Karpas-422 (cell line): ENCODE results near the gene RAB3GAP2. TPM values are rescaled to one million over a fixed set of nuclear protein-coding genes. Genes with fewer than 3 reads are reported as not detected.
"Not testable (repeated sequence)": the region's sequence is repeated elsewhere in the genome, so short reads cannot be mapped to it uniquely, and the experiment has no call there.

Source experiments
- DNase-seq: peaks from one replicate; pipeline ENCODE4 v3.0.0-alpha.2; 2015
- H2AFZ ChIP-seq: fragments of 200-600 bp; sonication (generic); 2 replicates; pipeline ENCODE4 v1.6.1; 2014; ENCODE audit warnings: antibody characterized with exemption, low read length, mixed read lengths
- H3K27ac ChIP-seq: fragments of 200-600 bp; sonication (generic); 2 replicates; pipeline ENCODE4 v1.5.1; 2014; ENCODE audit warnings: mild to moderate bottlenecking, low read length, moderate library complexity
- H3K27me3 ChIP-seq: fragments of 200-600 bp; sonication (generic); 2 replicates; pipeline ENCODE4 v1.6.1; 2014; ENCODE audit warnings: low read length, mixed read lengths
- H3K36me3 ChIP-seq: fragments of 200-600 bp; sonication (generic); 2 replicates; pipeline ENCODE4 v1.6.1; 2014; ENCODE audit warnings: low read length, mixed read lengths; ENCODE audit not compliant: insufficient read depth
- H3K4me1 ChIP-seq: fragments of 200-600 bp; sonication (generic); 2 replicates; pipeline ENCODE4 v1.6.1; 2014; ENCODE audit warnings: mild to moderate bottlenecking, low read length, mixed read lengths
- H3K4me2 ChIP-seq: fragments of 200-600 bp; sonication (generic); 2 replicates; pipeline ENCODE4 v1.6.1; 2014; ENCODE audit warnings: low read length, low read depth, mild to moderate bottlenecking; ENCODE audit not compliant: poor library complexity, severe bottlenecking
- H3K4me3 ChIP-seq: fragments of 200-600 bp; sonication (generic); 2 replicates; pipeline ENCODE4 v1.5.1; 2014; ENCODE audit warnings: mild to moderate bottlenecking, antibody characterized with exemption, low read length, mixed read lengths
- H3K79me2 ChIP-seq: fragments of 200-600 bp; sonication (generic); 2 replicates; pipeline ENCODE4 v1.6.1; 2014; ENCODE audit warnings: mild to moderate bottlenecking, low read length, mixed read lengths
- H3K9ac ChIP-seq: fragments of 200-600 bp; sonication (generic); 2 replicates; pipeline ENCODE4 v1.6.0; 2014; ENCODE audit warnings: low read length
- H3K9me2 ChIP-seq: fragments of 200-600 bp; sonication (generic), shearing (Covaris generic); replicated peaks from 2 replicates; pipeline ENCODE4 v1.6.0; 2014; ENCODE audit warnings: mild to moderate bottlenecking, low read length, moderate library complexity; ENCODE audit not compliant: insufficient read depth
- H3K9me3 ChIP-seq: fragments of 300-700, 200-600 bp; sonication (generic); 2 replicates; pipeline ENCODE4 v1.6.1; 2014; ENCODE audit warnings: low read length, mixed read lengths
- H4K20me1 ChIP-seq: fragments of 200-600 bp; sonication (generic); 2 replicates; pipeline ENCODE4 v1.6.1; 2014; ENCODE audit warnings: mild to moderate bottlenecking, antibody characterized with exemption, low read length, low read depth; ENCODE audit not compliant: insufficient read depth
- total RNA-seq: library from RNA; depleted of rRNA; stranded (reverse); fragments of >200 nt; shearing (Covaris generic); gene quantifications from 2 replicates; pipeline ENCODE4 v1.2.3, GENCODE V29; 2014; ENCODE audit warnings: low replicate concordance

Gene RAB3GAP2
- total RNA-seq, 1 experiment from 2014 or later, result 64.6 TPM

DNA sequence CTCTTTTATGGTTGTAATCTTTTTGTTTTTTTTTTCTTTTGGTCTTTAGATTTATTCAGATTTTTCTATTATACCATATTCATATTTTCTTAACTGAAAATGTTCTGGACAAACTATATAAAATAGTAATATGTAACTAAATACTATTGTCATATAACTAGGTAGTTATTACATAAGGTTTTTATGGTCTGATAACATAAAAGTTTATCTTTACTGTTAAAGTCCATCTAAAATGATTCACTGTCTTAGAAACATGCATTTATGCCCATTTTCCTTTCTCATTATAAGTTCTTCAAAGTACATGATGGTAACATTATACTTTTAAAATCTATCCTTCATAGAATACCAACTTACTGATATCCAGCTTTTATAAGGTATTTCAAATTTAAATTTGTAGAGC is 149.2 kb downstream of the RAB3GAP2 start:
- no peaks in the 10 kb centered on the region for H3K9me3 ChIP-seq
- no peak overlapping the region for H3K4me2 ChIP-seq
- no peak overlapping the region for H3K27ac ChIP-seq
- no peaks in the 10 kb centered on the region for H4K20me1 ChIP-seq
- H2AFZ ChIP-seq, result no peak overlapping the region
- H3K27me3 ChIP-seq, result no peaks in the 10 kb centered on the region
- no peaks in the 10 kb centered on the region for H3K4me1 ChIP-seq
- H3K36me3 ChIP-seq, result peaks cover 27% of the 10 kb centered on the region; the same call in 1 of the 2 replicates
- H3K9me2 ChIP-seq, result no peaks in the 10 kb centered on the region
- H3K79me2 ChIP-seq, result peaks cover 66% of the 10 kb centered on the region
- DNase-seq, result no peak
- no peak overlapping the region for H3K9ac ChIP-seq
- H3K4me3 ChIP-seq, result no peak overlapping the region

DNA sequence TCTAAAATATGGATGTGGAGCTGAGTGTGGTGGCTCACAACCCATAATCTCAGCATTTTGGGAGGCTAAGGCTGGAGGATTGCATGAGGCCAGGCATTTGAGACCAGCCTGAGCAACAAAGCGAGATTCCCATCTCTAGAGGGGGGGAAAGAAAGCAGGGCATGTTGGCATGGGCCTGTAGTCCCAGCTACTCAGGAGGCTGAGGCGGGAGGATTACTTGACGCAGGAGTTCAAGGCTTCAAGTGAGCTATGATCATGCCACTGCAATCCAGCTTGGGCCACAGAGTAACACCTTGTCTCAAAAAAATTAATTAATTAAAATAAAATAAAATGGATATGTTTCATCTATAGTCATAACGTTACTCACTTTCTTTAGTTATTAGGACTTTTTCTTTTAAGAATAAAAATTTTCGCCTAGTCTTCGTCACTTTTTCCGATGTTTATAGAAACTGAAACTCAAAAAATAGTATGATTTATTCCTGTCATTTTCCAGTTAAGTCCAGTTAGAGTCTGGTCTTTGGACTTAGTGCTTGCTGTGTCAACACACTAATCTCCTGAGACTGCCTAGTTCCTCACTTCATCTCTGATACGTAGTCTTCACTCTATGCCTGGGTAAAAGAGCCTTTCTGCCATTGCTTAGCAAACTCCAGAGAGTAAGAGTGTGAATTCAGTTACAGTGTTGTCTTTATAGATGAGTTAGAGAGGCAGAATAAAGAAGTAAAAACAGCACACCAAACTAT is 150.3 kb downstream of the RAB3GAP2 start:
- Histone ChIP-seq H3K9me3 (no peaks in the 10 kb centered on the region), H4K20me1 (no peaks in the 10 kb centered on the region), H3K4me3 (no peak overlapping the region), H3K4me1 (no peaks in the 10 kb centered on the region), H3K27ac (no peak overlapping the region), H3K36me3 (peaks cover 27% of the 10 kb centered on the region; the same call in 1 of the 2 replicates), H3K27me3 (no peaks in the 10 kb centered on the region), H3K9me2 (no peaks in the 10 kb centered on the region), H2AFZ (no peak overlapping the region), H3K79me2 (peaks cover 63% of the 10 kb centered on the region), H3K4me2 (no peak overlapping the region), H3K9ac (no peak overlapping the region)
- no peak for DNase-seq

DNA sequence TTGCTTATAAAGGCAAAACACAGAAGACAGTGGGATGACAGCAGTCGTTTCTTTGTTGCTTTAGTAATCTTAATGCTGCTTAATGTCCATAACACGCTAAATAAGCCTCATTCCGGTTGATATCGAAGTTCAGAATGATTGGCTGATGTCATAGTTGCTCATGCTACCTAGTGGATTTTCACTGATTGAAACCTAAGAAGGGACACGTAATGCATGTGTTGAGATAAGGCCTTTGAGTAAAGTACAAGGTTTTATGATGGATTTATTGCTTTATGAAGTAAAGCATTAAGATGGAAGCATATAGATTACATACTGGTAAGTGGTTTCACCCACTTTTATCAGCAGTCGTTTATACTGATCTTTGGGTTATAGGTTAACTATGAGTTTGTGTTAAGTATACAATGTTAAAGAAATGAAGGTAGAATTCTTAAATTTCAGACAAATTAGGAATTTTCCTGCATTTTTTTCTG is 153.2 kb downstream of the RAB3GAP2 start:
- DNase-seq, result no peak
- Histone ChIP-seq H3K27me3 (no peaks in the 10 kb centered on the region), H3K9ac (no peak overlapping the region), H3K27ac (no peak overlapping the region), H3K4me2 (no peak overlapping the region), H3K4me1 (no peaks in the 10 kb centered on the region), H3K9me2 (no peaks in the 10 kb centered on the region), H2AFZ (no peak overlapping the region), H3K36me3 (peaks cover 40% of the 10 kb centered on the region), H3K9me3 (no peaks in the 10 kb centered on the region), H4K20me1 (no peaks in the 10 kb centered on the region), H3K79me2 (peaks cover 68% of the 10 kb centered on the region), H3K4me3 (no peak overlapping the region)

DNA sequence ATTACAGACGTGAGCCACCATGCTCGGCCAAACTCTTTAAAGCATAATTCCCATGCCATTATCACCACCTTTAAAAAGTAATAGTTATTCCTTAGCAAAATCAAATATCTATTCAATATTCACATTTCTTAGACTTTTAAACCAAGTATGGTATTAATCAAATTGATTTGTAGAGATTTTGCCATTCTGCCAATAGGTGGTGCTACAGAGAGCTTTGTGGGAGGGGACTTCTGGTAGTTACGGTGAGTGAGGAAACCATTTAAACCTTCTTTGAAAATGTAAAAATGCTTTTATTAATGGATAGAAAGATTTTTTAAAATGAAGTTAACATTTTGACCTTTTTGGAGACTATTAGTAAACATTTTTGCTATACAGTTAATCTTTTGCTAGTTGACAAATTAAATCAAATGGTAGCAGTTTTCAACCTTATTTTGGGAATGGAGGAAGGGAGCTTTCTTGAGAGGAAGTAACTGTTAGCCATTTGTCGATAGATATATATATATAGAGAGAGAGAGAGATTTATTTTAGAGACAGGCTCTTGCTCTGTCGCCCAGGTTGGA is 159.0 kb downstream of the RAB3GAP2 start:
- Histone ChIP-seq H3K9ac (no peak overlapping the region), H3K36me3 (peaks cover 59% of the 10 kb centered on the region), H3K9me3 (no peaks in the 10 kb centered on the region), H3K4me3 (no peak overlapping the region), H3K9me2 (no peaks in the 10 kb centered on the region), H2AFZ (no peak overlapping the region), H3K27me3 (no peaks in the 10 kb centered on the region), H3K79me2 (peaks cover 35% of the 10 kb centered on the region), H3K4me1 (no peaks in the 10 kb centered on the region), H4K20me1 (no peaks in the 10 kb centered on the region), H3K27ac (no peak overlapping the region), H3K4me2 (no peak overlapping the region)
- peak; percentile 83 for DNase-seq

DNA sequence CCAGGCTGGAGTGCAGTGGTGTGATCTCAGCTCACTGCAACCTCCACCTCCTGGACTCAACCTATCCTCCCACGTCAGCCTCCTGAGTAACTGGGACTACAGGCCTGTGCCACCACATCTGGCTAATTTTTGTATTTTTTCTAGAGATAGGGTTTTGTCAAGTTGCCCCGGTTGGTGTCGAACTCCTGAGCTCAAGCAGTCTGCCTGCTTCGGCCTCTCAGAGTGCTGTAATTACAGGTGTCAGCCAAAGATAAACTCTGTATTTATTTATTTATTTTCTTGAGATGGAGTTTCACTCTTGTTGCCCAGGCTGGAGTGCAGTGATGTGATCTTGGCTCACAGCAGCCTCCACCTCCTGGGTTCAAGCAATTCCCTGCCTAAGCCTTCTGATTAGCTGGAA is 159.7 kb downstream of the RAB3GAP2 start:
- not testable (repeated sequence) for H3K27ac ChIP-seq

DNA sequence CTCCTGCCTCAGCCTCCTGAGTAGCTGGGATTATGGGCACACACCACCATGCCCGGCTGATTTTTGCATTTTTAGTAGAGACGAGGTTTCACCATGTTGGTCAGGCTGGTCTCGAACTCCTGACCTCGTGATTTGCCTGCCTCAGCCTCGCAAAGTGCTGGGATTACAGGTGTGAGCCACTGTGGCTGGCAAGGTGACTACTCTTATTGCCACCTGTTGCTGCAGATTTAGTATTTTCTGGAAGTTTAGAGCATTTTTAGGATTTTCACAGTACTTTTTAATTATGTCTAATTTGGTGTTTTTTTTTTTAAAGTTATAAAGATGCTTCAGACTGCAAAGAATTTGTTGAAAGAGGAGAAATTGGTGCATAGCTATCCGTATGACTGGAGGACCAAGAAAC is 161.8 kb downstream of the RAB3GAP2 start:
- H4K20me1 ChIP-seq, H3K9me2 ChIP-seq, H3K27me3 ChIP-seq, H3K27ac ChIP-seq, H3K4me1 ChIP-seq, H3K4me2 ChIP-seq, H3K9me3 ChIP-seq, DNase-seq, H3K9ac ChIP-seq, H2AFZ ChIP-seq, H3K4me3 ChIP-seq: not testable (repeated sequence)
- Histone ChIP-seq H3K36me3 (peaks cover 62% of the 10 kb centered on the region), H3K79me2 (peaks cover 20% of the 10 kb centered on the region)

More for the DNA sequence above, 159.7 kb downstream of the RAB3GAP2 start:
- H3K4me2 ChIP-seq, H4K20me1 ChIP-seq, H3K9me2 ChIP-seq, H3K27me3 ChIP-seq, H2AFZ ChIP-seq, H3K4me1 ChIP-seq, DNase-seq, H3K9me3 ChIP-seq, H3K9ac ChIP-seq, H3K4me3 ChIP-seq: not testable (repeated sequence)
- Histone ChIP-seq H3K36me3 (peaks cover 56% of the 10 kb centered on the region), H3K79me2 (peaks cover 31% of the 10 kb centered on the region)

DNA sequence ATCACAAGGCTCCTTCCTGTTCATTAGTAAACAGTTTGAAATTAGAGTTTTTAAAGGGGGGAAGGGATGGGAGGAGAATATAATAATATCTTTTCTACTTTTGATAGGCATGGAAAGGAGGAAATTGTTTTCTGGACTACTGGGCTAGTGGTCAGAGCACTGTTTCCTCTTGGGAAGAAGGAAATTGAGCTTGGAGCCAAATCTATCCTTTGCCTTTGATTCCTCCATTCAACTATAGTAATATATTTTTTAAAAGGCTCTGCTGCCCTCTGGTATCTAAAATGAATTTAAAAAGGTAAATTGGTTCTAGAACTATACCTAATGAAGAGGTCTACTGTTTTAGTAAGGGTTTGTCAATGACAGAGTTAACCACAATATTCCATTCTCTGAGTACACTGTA is 172.4 kb downstream of the RAB3GAP2 start:
- Histone ChIP-seq H3K9me2 (no peaks in the 10 kb centered on the region), H3K4me2 (no peak overlapping the region), H3K4me1 (peaks cover 12% of the 10 kb centered on the region), H3K27ac (no peak overlapping the region), H2AFZ (no peak overlapping the region), H3K4me3 (no peak overlapping the region), H3K36me3 (peaks cover 57% of the 10 kb centered on the region; the same call in 1 of the 2 replicates), H3K79me2 (peaks cover 48% of the 10 kb centered on the region), H3K9ac (no peak overlapping the region), H4K20me1 (no peaks in the 10 kb centered on the region), H3K9me3 (no peaks in the 10 kb centered on the region), H3K27me3 (no peaks in the 10 kb centered on the region)
- DNase-seq, result no peak
